Mammary epithelial cell (primary cell): ENCODE results near the gene SESTD1.

Experiments
- EZH2 ChIP-seq: IDR thresholded peaks from 2 replicates; pipeline ENCODE4 v1.6.1; 2012; ENCODE audit warnings: low read length, inconsistent platforms, borderline replicate concordance
- TF ChIP-seq, protein P1 (sequence below), 2 donors: IDR thresholded peaks in 1 of 2; conservative IDR thresholded peaks in 1 of 2; 2 replicates each; pipeline ENCODE4 v1.5.1; 2011 to 2012; ENCODE audit warnings: inconsistent platforms in 2 of 2, low read length in 2 of 2, mild to moderate bottlenecking in 2 of 2, control low read depth in 1 of 2, low read depth in 1 of 2; ENCODE audit not compliant: insufficient read depth in 1 of 2; ENCODE audit errors: extremely low read depth in 1 of 2

DNA sequence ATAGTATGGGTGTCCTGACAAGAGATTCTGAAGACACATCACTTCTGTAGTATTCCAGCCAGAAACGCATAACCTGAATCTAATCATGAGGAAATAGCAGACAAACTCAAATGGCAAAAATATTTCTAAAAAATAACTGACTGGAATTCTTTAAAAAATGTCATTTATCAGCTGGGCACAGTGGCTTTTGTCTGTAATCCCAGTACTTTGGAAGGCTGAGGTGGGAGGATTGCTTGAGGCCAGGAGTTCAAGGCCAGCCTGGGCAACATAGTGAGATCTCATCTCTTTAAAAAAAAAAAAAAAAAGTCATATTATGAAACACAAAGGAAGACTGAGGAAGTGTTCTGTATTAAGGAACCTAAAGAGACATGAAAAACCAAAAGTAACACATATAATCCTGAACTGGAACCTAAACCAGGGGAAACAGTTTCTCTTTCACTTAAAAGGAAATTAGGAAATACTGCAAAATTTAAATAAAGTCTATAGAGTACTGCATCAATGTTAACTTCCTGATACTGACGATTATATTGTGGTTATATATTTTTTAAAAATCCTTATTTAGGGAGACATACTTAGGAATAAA is 29.9 kb downstream of the SESTD1 start:
- TF ChIP-seq, protein P1, sequence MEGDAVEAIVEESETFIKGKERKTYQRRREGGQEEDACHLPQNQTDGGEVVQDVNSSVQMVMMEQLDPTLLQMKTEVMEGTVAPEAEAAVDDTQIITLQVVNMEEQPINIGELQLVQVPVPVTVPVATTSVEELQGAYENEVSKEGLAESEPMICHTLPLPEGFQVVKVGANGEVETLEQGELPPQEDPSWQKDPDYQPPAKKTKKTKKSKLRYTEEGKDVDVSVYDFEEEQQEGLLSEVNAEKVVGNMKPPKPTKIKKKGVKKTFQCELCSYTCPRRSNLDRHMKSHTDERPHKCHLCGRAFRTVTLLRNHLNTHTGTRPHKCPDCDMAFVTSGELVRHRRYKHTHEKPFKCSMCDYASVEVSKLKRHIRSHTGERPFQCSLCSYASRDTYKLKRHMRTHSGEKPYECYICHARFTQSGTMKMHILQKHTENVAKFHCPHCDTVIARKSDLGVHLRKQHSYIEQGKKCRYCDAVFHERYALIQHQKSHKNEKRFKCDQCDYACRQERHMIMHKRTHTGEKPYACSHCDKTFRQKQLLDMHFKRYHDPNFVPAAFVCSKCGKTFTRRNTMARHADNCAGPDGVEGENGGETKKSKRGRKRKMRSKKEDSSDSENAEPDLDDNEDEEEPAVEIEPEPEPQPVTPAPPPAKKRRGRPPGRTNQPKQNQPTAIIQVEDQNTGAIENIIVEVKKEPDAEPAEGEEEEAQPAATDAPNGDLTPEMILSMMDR (conservative IDR thresholded peaks at IDR 0.05 in 1 of 2, IDR thresholded peaks at IDR 0.05 in 1 of 2; ENCODE audit: extremely low read depth in 1 of 2, insufficient read depth in 1 of 2, low read depth in 1 of 2, low read length in 2 of 2) = no peak
- no peak for TF ChIP-seq EZH2
